ENCODE measurements around the gene OTUD7B. TPM values are rescaled to one million over a fixed set of nuclear protein-coding genes. Genes with fewer than 3 reads are reported as not detected.
"Not testable (repeated sequence)": the region's sequence is repeated elsewhere in the genome, so short reads cannot be mapped to it uniquely, and the experiment has no call there.

The OTUD7B gene
- total RNA-seq, 3 donors from 2014 or later: 39.2 to 52.7 (median 49.3) TPM

DNA sequence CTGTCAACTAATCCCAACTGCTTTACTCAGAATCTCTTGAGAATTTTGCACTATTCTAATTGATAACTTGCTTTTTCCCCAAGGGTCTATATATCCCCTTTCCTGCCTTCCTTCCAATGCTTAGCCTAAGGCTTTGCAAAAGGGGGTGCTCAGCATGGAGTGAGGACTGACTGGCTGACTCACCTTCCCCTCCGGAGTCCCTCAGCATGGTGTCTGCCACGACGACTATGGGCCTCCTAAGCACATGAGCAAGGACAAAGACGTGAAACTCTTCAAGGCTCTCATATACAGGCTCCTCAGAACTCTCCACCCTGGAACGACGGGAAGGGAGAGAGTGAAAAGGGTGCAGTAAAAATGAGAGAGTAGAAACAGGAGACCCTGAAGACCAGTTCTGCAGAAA lies 60.6 kb downstream of the OTUD7B start:
- Histone ChIP-seq H3K4me1 (ENCODE audit: low read depth) (no peaks in the 10 kb centered on the region), H3K36me3 (ENCODE audit: low read depth) (peaks cover 4% of the 10 kb centered on the region), H3K4me3 (no peak overlapping the region), H3K9me3 (no peaks in the 10 kb centered on the region)
- ATAC-seq (no peak), DNase-seq (no peak)
- intact Hi-C loops (cut with DNase I, micrococcal nuclease): no loop called here
- TF ChIP-seq, protein P1, sequence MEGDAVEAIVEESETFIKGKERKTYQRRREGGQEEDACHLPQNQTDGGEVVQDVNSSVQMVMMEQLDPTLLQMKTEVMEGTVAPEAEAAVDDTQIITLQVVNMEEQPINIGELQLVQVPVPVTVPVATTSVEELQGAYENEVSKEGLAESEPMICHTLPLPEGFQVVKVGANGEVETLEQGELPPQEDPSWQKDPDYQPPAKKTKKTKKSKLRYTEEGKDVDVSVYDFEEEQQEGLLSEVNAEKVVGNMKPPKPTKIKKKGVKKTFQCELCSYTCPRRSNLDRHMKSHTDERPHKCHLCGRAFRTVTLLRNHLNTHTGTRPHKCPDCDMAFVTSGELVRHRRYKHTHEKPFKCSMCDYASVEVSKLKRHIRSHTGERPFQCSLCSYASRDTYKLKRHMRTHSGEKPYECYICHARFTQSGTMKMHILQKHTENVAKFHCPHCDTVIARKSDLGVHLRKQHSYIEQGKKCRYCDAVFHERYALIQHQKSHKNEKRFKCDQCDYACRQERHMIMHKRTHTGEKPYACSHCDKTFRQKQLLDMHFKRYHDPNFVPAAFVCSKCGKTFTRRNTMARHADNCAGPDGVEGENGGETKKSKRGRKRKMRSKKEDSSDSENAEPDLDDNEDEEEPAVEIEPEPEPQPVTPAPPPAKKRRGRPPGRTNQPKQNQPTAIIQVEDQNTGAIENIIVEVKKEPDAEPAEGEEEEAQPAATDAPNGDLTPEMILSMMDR (IDR thresholded peaks at IDR 0.05): no peak

DNA sequence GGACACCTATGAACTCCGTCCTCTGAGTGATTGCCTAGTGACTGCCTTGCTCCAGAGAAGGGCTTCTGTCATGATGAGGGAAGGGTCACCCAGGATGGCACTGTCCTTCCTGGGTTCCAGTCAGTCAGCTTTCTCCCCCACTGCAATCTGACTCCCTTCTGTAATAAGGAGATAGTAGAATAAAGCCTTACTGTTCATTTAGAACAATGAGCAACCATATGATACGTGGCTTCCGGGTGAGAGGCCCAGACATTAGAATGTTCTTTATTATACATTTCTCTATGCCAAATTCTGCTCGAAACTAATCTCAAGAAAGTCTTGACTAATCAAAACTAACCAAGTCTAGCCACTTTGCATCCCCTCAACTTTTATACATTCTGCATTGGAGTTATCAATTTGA lies 65.3 kb downstream of the OTUD7B start:
- TF ChIP-seq, protein P1 (IDR thresholded peaks at IDR 0.05): no peak
- ATAC-seq: no peak
- H3K9me3 ChIP-seq: no peaks in the 10 kb centered on the region
- H3K4me1 ChIP-seq (ENCODE audit: low read depth): peaks cover 12% of the 10 kb centered on the region
- peaks cover 4% of the 10 kb centered on the region for H3K36me3 ChIP-seq (ENCODE audit: low read depth)
- no peak for DNase-seq
- no peak overlapping the region for H3K4me3 ChIP-seq
- intact Hi-C loops (cut with DNase I, micrococcal nuclease): no loop called here

DNA sequence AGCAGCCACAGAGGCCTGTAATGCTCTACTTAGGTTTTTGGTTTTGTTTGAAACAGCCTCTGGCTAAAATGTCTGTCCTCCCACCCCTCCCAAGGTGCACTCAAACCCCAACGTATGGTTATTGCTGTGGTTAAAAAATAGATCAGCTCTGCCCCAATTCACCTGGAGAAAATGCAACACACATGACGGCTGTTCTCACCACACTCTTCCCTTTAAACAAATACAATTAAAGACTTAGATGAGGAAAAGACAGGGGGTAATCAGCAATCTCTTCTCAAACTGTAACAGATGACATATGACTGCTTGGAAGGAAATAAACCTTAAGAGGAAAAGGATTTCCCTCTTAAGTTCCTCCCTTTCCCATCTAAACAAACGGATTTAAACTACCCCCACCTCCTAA lies 67.6 kb downstream of the OTUD7B start:
- H3K36me3 ChIP-seq (ENCODE audit: low read depth): peaks cover 4% of the 10 kb centered on the region
- ATAC-seq (peak; percentile 44), DNase-seq (no peak)
- H3K4me1 ChIP-seq (ENCODE audit: low read depth): peaks cover 20% of the 10 kb centered on the region
- TF ChIP-seq, protein P1 (IDR thresholded peaks at IDR 0.05): no peak
- intact Hi-C loops (cut with DNase I, micrococcal nuclease): no loop called here
- H3K4me3 ChIP-seq: no peak overlapping the region
- no peaks in the 10 kb centered on the region for H3K9me3 ChIP-seq

DNA sequence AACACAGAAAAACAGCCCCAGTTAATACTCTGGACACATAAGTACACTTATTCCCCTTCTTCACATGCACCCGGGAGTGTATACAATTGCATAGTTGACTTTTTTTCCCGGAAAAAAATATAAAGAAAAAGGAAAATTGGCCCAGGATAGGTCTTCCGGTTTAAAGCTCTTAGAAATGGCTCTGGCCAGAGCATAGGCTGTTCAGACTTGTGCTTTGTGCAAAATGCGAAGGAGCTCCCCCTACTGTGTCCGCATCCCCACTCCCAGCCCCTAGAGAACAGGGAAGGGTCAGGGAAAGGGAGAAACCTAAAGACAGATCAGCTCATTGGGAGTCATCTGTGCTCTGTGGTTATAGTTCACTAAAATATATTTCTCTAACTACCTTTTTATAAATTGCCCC lies 68.3 kb downstream of the OTUD7B start:
- peaks cover 4% of the 10 kb centered on the region for H3K36me3 ChIP-seq (ENCODE audit: low read depth)
- no peaks in the 10 kb centered on the region for H3K9me3 ChIP-seq
- H3K4me3 ChIP-seq: no peak overlapping the region
- DNase-seq (peak in 2 of 3 donors; percentile 56 to 59), ATAC-seq (peak; percentile 31)
- TF ChIP-seq, protein P1 (IDR thresholded peaks at IDR 0.05): no peak
- intact Hi-C loops (cut with DNase I, micrococcal nuclease): no loop called here
- H3K4me1 ChIP-seq (ENCODE audit: low read depth): peaks cover 25% of the 10 kb centered on the region

DNA sequence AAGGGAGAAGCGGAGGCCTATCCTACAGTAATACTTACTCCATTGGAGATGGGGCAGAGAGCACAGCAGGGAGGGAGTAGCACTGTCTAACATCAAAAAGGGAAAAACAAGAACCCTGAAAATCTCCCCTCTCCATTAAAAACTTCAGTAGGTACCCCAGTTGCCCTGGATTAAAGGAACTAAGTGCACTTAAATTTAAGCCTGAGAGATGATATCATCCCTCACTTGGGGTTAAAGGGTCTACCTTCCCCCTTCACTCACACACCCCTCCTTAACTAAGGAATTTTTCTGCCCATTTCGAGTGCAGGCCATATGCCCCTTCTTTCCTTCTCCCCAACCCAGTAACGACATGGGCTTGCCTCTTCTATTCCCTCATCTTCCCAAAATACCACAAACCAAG lies 70.1 kb downstream of the OTUD7B start:
- DNase-seq (no peak), ATAC-seq (no peak)
- TF ChIP-seq, protein P1 (IDR thresholded peaks at IDR 0.05): no peak
- H3K9me3 ChIP-seq: no peaks in the 10 kb centered on the region
- H3K4me1 ChIP-seq (ENCODE audit: low read depth): peaks cover 25% of the 10 kb centered on the region
- intact Hi-C loops (cut with DNase I, micrococcal nuclease): no loop called here
- H3K4me3 ChIP-seq: no peak overlapping the region
- no peaks in the 10 kb centered on the region for H3K36me3 ChIP-seq (ENCODE audit: low read depth)

DNA sequence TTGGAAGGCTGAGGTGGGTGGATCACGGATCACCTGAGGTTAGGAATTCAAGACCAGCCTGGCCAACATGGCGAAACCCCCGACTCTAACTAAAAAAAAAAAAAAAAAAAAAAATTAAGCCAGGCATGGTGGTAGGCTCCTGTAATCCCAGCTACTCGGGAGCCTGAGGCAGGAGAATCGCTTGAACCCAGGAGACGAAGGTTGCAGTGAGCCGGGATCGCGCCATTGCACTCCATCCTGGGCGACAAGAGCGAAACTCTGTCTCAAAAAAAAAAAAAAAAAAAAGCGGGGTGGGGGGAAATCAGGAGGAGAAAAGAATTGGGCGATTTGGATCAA lies 71.9 kb downstream of the OTUD7B start:
- H3K9me3 ChIP-seq; H3K4me3 ChIP-seq; ATAC-seq; intact Hi-C loops (cut with DNase I, micrococcal nuclease); H3K36me3 ChIP-seq (ENCODE audit: low read depth): not testable (repeated sequence)
- peaks cover 33% of the 10 kb centered on the region for H3K4me1 ChIP-seq (ENCODE audit: low read depth)
- DNase-seq: peak in 1 of 3 donors; percentile 54
